PFSK-1 (cell line): ENCODE data around the gene TK1.

ENCODE experiments used
- FOXP2 ChIP-seq: optimal IDR thresholded peaks from 2 replicates; pipeline ENCODE3; 2011; ENCODE audit warnings: borderline replicate concordance, control low read depth, inconsistent platforms; ENCODE audit not compliant: insufficient read depth; ENCODE audit errors: extremely low read length, extremely low read depth
- POLR2AphosphoS5 ChIP-seq: IDR thresholded peaks from 2 replicates; pipeline ENCODE4 v1.6.1; 2012; ENCODE audit warnings: low read depth, mild to moderate bottlenecking, control low read depth, low read length, moderate library complexity
- REST ChIP-seq, 2 experiments: IDR thresholded peaks; 2 replicates each; pipeline versions ENCODE4 v1.6.1 to v1.8.0; 2011 to 2012; ENCODE audit warnings: low read depth in 2 of 2, low read length in 2 of 2, control low read depth in 1 of 2, inconsistent platforms in 1 of 2, mild to moderate bottlenecking in 1 of 2, moderate library complexity in 1 of 2; ENCODE audit not compliant: insufficient read depth in 1 of 2
- SIN3A ChIP-seq: IDR thresholded peaks from 2 replicates; pipeline ENCODE4 v1.6.1; 2012; ENCODE audit warnings: mild to moderate bottlenecking, low read length, moderate library complexity, borderline replicate concordance; ENCODE audit not compliant: insufficient read depth
- TAF1 ChIP-seq: IDR thresholded peaks from 2 replicates; pipeline ENCODE4 v1.6.1; 2012; ENCODE audit warnings: low read length, control low read depth, borderline replicate concordance; ENCODE audit not compliant: insufficient read depth

Gene TK1

GRCh38 chr17:78125138-78125913, 61.5 kb downstream of the TK1 start:
- TF ChIP-seq POLR2AphosphoS5 (no peak), TAF1 (no peak), REST (IDR thresholded peaks at IDR 0.05; ENCODE audit: insufficient read depth in 1 of 2, low read depth in 2 of 2, low read length in 2 of 2) (no peak), FOXP2 (no peak), SIN3A (no peak)

GRCh38 chr17:78124836-78125137, 62.1 kb downstream of the TK1 start:
- TF ChIP-seq FOXP2 (no peak), SIN3A (no peak), REST (IDR thresholded peaks at IDR 0.05; ENCODE audit: insufficient read depth in 1 of 2, low read depth in 2 of 2, low read length in 2 of 2) (no peak), TAF1 (no peak), POLR2AphosphoS5 (no peak)
